Type B pancreatic cell (in vitro differentiated cells): ENCODE results near the gene PLD6. TPM values are rescaled to one million over a fixed set of nuclear protein-coding genes. Genes with fewer than 3 reads are reported as not detected.
A peak's percentile ranks its signal among the peaks of the same experiment; 100 is the strongest.

Experiments used
- DNase-seq: peaks from one replicate; pipeline ENCODE4 v3.0.0; 2021; ENCODE audit warnings: mixed read lengths; ENCODE audit not compliant: unreplicated experiment; ENCODE audit errors: extremely low spot score
- H3K27ac Mint-ChIP-seq: 2 replicates; pipeline ENCODE4 v1.8.0; 2021; ENCODE audit warnings: mild to moderate bottlenecking, mixed read lengths
- H3K27me3 Mint-ChIP-seq: 2 replicates; pipeline ENCODE4 v1.8.0; 2021; ENCODE audit warnings: mixed read lengths
- H3K36me3 Mint-ChIP-seq: 2 replicates; pipeline ENCODE4 v1.8.0; 2021; ENCODE audit warnings: mixed read lengths
- H3K4me1 Mint-ChIP-seq: one replicate; pipeline ENCODE4 v1.8.0; 2021; ENCODE audit warnings: mixed read lengths; ENCODE audit not compliant: unreplicated experiment
- H3K4me3 Mint-ChIP-seq: 2 replicates; pipeline ENCODE4 v1.8.0; 2021; ENCODE audit warnings: mild to moderate bottlenecking, mixed read lengths
- H3K9me3 Mint-ChIP-seq: 2 replicates; pipeline ENCODE4 v1.8.0; 2021; ENCODE audit warnings: mixed read lengths
- total RNA-seq: library from RNA; stranded (reverse); gene quantifications from 2 replicates; pipeline ENCODE4 v1.2.1, GENCODE V29; 2021; ENCODE audit warnings: low replicate concordance
- TF ChIP-seq, protein P1 (sequence below): fragments of 200-600 bp; sonication (generic); conservative IDR thresholded peaks from 2 replicates; pipeline ENCODE4 v1.5.0; 2021; ENCODE audit warnings: antibody characterized with exemption, mild to moderate bottlenecking

Gene PLD6
- total RNA-seq, 1 donor from 2014 or later, result 1.5 TPM

DNA sequence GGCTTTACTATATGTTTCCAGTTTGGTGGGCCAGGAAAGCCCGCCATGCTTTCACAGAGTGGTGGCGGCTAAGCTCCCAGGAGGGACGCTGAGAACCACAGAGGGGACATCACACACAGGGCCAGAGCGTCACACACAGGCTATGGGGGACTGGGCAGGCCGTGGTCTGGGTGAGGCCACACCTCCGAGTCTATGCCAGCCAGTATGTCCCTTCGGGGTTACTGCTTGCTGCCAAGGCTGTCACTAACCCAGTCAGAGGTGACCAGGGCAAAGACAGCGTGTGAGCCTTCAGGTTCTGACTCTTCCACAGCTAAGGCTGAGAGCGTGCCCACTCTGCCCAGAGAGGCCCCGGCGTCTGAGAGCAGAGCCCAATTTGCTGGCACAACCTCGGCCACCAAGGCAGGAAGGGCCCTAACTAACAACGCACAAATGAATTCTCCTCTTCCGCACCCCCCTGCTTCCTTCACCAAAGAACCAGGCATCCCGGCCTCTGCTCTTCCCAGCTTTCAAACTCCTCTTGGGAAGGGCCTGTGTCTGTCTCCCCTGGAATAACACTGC is 2.9 kb downstream of the PLD6 start:
- Mint-ChIP-seq H3K4me1 (peaks cover 15% of the 10 kb centered on the region), H3K9me3 (no peaks in the 10 kb centered on the region), H3K4me3 (no peak overlapping the region), H3K27ac (no peak overlapping the region), H3K36me3 (no peaks in the 10 kb centered on the region), H3K27me3 (no peaks in the 10 kb centered on the region)
- no peak for DNase-seq
- TF ChIP-seq, protein P1, sequence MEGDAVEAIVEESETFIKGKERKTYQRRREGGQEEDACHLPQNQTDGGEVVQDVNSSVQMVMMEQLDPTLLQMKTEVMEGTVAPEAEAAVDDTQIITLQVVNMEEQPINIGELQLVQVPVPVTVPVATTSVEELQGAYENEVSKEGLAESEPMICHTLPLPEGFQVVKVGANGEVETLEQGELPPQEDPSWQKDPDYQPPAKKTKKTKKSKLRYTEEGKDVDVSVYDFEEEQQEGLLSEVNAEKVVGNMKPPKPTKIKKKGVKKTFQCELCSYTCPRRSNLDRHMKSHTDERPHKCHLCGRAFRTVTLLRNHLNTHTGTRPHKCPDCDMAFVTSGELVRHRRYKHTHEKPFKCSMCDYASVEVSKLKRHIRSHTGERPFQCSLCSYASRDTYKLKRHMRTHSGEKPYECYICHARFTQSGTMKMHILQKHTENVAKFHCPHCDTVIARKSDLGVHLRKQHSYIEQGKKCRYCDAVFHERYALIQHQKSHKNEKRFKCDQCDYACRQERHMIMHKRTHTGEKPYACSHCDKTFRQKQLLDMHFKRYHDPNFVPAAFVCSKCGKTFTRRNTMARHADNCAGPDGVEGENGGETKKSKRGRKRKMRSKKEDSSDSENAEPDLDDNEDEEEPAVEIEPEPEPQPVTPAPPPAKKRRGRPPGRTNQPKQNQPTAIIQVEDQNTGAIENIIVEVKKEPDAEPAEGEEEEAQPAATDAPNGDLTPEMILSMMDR, result no peak

DNA sequence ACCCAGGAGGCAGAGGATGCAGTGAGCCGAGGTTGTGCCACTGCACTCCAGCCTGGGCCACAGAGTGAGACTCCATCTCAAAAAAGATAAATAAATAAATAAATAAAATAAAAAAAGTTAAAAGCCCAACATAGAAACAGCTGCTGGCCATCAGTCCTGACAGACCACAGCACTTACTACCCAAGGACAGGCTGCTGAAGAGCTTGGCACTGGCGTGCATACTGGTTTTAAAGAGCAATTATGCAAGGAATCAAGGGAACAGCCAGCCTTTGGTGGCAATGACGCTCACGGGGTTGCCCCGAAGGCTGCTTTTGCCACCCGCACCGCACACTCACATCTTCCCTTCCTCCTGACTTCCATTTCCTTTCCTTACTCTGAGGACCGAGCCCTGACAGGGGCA is 4.2 kb downstream of the PLD6 start:
- H3K4me1 Mint-ChIP-seq, result peaks cover 15% of the 10 kb centered on the region
- H3K27ac Mint-ChIP-seq, result no peak overlapping the region
- H3K27me3 Mint-ChIP-seq, result no peaks in the 10 kb centered on the region
- no peaks in the 10 kb centered on the region for H3K9me3 Mint-ChIP-seq
- H3K4me3 Mint-ChIP-seq, result no peak overlapping the region
- DNase-seq, result no peak
- H3K36me3 Mint-ChIP-seq, result no peaks in the 10 kb centered on the region
- TF ChIP-seq, protein P1, result no peak

DNA sequence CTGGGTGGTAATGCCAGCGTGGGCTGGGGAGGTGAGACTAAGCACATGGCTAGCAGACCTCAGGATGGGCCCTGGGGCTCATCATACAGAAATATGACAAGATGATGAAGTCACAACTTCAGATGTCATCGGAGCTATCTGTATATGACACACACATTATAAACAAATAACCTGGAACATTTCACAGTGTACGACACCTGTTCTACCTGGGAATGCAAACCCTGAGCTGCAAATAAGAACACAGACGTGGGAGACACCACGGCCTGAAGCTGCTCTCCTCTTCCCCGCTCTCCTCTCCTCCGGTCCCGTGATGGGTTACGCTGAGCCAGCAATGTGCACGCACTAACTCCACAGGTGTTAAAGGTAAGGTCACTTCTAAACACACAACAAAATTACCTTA is 4.9 kb downstream of the PLD6 start:
- no peaks in the 10 kb centered on the region for H3K36me3 Mint-ChIP-seq
- H3K4me3 Mint-ChIP-seq, result no peak overlapping the region
- TF ChIP-seq, protein P1, result no peak
- H3K4me1 Mint-ChIP-seq, result peaks cover 15% of the 10 kb centered on the region
- no peaks in the 10 kb centered on the region for H3K9me3 Mint-ChIP-seq
- H3K27me3 Mint-ChIP-seq, result no peaks in the 10 kb centered on the region
- no peak overlapping the region for H3K27ac Mint-ChIP-seq
- no peak for DNase-seq

DNA sequence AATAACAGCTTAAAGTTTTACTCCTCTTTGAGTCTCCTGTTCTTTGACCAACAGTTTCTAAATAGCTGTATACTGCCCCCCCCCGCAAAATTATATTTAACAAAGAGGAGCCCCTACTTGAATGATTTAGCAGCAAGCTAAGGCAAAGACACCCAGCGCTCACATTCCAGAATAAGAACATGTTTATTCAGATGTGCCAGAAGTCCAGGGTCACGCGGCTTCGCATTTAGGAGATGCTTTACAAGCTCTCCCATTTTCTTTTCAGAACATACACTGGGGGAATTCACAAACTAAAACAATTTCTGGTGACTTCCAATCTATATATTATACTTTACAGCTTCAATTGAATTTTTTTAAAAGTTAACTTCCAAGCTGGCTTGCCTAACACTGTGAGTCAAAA is 5.3 kb downstream of the PLD6 start:
- Mint-ChIP-seq H3K9me3 (no peaks in the 10 kb centered on the region), H3K27ac (no peak overlapping the region)

DNA sequence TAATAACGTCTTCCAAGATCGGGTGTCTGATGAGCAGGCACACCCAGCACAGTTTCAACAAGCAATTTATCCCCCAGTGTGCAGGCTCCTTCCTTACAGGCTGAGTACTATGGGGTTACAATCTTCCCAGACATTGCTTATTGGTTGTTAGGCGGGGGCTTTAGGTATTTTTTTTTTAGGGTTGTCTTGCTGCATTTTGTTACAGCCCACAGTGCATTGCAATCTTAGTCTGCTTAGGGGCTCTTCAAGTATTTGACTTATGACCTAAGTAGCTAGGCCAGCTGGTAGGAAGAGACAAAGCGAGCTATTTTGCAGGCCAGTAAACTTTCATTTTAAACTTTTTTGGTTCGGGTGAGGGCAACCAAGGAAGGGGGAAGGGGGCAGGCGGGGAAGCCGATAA is 5.8 kb downstream of the PLD6 start:
- DNase-seq, result no peak
- TF ChIP-seq, protein P1, result no peak
- no peaks in the 10 kb centered on the region for H3K27me3 Mint-ChIP-seq
- no peaks in the 10 kb centered on the region for H3K36me3 Mint-ChIP-seq
- H3K9me3 Mint-ChIP-seq, result no peaks in the 10 kb centered on the region
- no peak overlapping the region for H3K4me3 Mint-ChIP-seq
- peaks cover 15% of the 10 kb centered on the region for H3K4me1 Mint-ChIP-seq
- no peak overlapping the region for H3K27ac Mint-ChIP-seq

More for the DNA sequence above, 5.3 kb downstream of the PLD6 start:
- TF ChIP-seq, protein P1, result no peak
- Mint-ChIP-seq H3K4me1 (peaks cover 15% of the 10 kb centered on the region), H3K27me3 (no peaks in the 10 kb centered on the region), H3K4me3 (no peak overlapping the region), H3K36me3 (no peaks in the 10 kb centered on the region)
- no peak for DNase-seq

DNA sequence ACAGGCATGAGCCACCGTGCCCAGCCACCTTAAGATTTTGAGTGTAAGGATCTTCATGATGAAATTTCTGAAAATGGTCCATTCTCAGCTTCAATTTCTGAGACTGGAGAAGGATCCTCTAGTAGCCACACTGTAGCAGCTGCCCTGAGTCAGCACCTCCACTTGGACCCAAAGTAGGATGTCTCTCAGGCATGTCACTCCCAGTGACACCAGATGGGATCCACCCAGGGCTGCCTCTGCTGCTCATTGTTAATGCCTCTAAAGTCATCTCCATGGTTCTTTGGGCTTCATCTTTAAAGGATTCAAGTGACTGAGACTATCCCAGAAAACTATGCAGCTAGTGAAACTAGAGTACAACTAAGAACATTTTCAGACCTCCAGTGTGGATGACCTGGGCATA is 7.9 kb downstream of the PLD6 start:
- Mint-ChIP-seq H3K27me3 (no peaks in the 10 kb centered on the region), H3K27ac (peak overlapping the region; percentile 16), H3K9me3 (no peaks in the 10 kb centered on the region), H3K4me3 (no peak overlapping the region), H3K36me3 (no peaks in the 10 kb centered on the region), H3K4me1 (peaks cover 15% of the 10 kb centered on the region)
- TF ChIP-seq, protein P1, result no peak
- DNase-seq, result no peak
